Limb (tissue), 2 donors: Measurements from ENCODE around the gene SLC2A2.
A peak's percentile ranks its signal among the peaks of the same experiment; 100 is the strongest.
"Not testable (repeated sequence)": the region's sequence is repeated elsewhere in the genome, so short reads cannot be mapped to it uniquely, and the experiment has no call there.

ENCODE experiments used
- DNase-seq, 2 donors: peaks; one replicate each; pipeline ENCODE4 v3.0.0-alpha.2; 2016; ENCODE audit errors: extremely low spot score in 2 of 2

The SLC2A2 gene

DNA sequence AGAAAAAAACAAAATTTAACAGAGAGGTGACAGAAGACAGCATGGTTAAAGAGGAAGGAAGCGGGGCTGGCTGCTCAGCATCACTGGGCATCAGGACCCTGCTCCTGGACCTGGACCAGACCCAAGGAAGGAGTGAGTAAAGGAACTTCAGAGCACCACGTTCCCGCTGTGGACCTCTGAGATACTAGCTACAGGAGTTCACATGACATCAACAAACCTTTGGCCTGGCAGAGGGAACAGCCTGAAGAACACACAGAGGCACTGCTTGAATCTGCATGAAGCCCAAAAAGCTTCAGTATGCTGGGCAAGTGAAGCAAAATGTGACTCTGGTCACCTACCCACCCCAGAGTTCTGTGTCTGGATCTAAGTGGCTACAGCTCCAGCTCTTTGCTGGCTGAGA lies 38.1 kb downstream of the SLC2A2 start:
- no peak for DNase-seq

DNA sequence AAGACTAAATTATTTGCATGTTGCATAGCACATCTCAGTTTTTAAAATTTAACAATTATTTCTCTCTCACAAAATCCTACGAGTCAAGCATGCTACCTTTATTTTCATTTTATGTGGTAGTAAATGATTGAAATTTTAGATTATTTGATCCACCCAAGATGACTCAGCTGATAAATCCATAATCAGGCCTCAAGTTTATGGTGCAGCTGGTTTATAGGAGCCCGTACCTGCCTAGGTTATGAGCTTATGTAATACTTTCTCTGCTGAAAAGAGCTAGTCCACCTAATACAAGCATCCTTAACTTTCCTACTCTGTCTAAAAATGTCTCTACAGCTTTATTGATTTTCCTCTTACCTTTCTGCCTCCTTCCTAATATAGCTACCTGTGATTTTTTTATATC lies 41.2 kb downstream of the SLC2A2 start:
- no peak for DNase-seq

DNA sequence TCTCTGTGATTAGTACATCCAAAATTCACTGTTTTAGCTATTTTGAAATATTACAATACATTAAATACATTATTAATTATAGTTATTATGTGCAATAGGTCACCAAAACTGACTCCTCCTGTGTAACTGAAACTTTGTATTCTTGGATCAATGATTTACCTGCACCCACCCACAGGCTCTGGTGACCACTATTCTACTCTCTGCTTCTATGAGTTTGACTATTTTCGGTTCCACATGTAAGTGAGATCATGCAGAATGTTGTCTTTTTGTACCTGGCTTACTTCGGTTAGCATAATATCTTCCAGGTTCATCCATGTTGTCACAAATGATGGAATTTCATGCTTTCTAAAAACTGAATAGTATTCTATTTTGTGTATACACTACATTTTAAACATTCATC lies 43.8 kb downstream of the SLC2A2 start:
- DNase-seq = no peak

DNA sequence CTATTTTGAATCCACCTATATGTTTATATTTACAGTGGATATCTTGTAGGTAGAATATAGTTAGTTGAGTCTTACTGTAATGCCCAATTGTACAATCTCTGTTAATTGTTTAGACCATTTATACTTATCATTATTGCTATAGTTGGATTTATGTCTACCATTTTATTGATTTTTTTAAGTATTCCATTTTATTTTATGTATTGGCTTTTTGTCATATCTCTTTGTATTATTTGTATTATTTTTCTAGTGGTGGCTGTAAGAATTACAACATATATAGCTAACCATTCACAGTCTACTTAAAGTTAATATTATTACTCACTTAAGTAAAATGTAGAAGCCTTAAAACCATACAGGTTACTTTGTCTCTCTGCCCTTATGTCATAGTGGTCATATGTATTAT lies 46.1 kb downstream of the SLC2A2 start:
- no peak for DNase-seq

DNA sequence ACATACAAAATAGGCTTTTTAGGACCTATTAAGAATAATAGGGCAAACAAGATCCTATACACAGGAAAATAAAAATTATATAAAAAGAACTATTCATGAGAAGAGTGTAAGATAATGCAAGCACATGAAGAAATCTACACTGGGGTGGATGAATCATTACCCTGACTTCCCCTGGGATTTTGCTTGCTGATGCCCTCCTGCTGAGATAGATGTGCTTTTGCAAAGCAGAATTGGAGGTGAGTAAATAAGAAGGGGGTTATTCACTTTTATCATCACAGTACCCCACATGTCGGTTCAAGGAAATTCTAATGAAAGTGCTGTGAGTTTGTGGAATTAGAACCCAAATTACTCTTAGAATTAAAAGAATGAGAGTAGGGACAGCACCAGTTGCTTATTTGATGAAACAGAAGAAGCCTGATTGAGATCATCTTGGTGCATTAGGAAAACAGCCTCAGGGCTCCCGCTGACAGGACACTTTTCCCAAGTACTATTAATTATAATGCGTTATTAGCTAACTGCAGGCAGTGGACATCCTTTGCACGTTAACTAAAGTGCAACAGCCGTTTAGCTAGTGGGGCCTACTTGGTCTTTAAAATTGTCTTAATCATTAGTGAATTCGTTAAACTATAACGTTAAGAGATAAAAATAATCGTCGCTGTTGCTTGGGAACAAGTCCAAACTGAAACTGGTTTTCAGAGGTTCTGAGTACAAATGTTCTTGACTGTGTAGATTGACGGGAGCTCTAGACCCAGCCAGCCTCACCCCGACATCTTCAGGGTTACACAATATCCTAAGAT lies 48.4 kb downstream of the SLC2A2 start:
- no peak for DNase-seq

DNA sequence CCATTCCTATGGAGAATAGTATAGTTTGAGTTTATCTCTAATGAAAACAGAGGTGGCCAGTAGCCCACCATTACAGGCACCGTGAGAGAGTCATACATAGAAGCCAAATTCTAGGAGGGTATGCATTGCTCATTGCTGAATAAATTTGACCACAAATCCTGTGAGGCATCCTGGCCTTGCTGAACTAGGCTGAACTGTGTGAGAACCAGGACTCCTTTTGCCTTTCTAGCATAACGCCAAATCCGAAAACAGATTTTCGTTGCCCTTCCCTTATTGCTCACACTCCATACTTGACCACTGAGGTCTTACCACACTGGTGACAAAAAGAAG lies 50.4 kb downstream of the SLC2A2 start:
- DNase-seq = no peak

DNA sequence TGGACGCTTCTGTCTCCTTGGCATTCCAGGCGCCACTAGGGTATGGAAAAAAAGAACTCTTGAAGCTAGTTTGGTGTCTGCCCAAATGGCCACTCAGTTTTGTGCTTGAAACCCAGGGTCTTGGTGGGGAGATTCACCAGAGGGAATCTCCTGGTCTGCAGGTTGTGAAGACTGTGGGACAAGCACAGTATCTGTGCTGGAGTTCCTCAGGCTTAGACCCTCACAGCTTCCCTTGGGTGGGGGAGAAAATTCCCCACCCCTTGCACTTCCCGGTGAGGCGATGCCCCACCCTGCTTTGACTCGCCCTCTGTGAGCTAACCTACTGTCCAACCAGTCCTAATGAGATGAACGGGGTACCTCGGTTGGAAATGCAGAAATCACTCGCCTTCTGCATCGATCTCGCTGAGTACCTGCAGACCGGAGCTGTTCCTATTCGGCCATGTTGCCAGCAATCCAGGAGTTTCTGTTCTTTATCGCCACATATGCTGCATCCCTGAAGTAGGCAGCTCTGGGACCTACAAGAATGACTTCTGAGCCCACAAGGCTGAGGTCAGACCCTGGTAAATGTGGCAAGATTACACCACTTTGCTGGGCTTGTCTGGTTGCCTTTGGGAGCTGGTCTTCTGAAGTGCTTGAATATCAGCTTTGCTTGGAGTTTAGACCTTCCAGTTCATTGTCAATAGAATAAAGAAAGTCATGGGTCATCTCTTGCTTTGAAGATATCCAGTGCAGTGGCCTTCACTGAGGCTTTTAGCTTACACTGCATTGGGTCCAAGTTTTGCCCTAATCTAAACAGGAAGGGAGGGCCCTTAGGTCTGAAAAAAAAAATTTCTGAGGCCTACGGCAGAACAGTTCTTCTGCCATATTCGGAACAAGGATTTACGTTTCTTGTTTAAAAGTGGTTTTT lies 51.0 kb downstream of the SLC2A2 start:
- no peak for DNase-seq

DNA sequence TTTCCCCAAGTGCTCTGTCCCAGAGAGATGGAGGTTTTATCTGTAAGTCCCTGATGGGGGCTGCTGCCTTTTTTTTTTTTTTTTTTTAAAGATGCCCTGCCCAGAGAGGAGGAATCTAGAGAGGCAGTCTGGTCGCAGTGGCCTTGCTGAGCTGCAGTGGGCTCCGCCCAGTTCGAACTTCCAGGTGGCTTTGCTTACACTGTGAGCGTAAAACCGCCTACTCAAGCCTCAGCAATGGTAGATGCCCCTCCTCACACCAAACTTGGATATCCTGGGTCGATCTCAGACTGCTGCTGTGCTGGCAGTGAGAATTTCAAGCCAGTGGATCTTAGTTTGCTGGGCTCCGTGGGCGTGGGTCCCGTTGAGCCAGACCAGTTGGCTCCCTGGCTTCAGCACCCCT lies 51.6 kb downstream of the SLC2A2 start:
- DNase-seq = no peak

DNA sequence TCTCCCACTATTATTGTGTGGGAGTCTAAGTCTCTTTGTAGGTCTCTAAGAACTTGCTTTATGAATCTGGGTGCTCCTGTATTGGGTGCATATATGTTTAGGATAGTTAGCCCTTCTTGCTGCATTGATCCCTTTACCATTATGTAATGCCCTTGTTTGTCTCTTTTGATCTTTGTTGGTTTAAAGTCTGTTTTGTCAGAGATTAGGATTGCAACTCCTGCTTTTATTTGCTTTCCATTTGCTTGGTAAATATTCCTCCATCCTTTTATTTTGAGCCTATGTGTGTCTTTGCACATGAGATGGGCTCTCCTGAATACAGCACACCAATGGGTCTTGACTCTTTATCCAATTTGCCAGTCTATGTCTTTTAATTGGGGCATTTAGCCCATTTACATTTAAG lies 53.6 kb downstream of the SLC2A2 start:
- DNase-seq = not testable (repeated sequence)

DNA sequence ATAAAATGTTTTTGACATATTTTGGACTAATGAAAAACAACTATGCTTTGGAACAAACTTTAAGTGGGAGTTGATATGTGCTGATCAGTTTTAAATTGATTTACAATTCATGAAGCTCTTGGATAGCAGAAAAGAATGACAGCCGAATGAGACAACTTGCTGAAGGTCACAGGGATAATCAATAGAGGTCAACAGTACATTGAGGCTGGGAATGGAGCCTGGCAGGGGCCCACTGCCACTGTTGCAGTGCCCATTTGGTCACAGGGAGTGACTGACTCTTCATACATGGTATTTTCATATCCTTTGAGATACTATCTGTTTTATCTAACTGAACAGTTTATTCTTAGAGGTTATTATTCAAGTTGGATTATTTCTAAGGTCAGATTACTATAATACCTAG lies 59.4 kb downstream of the SLC2A2 start:
- no peak for DNase-seq

DNA sequence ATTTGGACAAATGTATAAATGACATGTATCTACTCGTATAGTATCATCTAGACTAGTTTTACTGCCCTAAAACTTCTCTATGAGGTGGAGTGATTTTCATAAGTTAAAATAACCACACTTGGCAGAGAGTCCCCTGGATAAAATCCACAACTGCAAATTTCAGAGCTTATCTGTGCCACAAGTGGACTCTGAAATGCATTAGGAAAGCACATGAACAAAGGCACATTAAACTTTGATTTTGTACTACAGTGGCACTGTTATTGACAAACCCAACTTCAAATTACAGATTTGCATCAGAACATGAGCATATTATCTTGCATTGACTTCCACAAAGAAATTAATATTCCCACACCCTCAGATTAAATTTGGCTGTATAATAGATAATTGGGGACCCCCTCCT lies 60.0 kb downstream of the SLC2A2 start:
- DNase-seq = no peak

DNA sequence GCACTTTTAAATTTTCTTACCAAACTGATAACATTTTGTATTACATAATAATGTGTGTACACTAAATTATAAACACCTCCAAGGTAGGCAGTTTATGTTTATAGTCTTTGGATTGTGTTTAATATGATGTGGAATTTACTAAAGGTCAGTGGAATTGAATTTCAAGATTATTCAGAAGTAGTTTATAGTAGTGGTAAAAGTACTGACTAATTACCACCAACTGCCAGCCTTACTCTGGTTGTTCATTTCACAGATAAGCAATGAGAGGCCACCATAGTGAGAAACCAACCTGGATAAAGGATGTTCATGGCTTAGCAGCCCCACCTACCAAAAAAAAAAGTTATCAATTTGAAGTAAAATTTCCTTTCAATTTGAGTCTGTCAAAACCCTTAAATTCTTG lies 64.1 kb downstream of the SLC2A2 start:
- DNase-seq = no peak

DNA sequence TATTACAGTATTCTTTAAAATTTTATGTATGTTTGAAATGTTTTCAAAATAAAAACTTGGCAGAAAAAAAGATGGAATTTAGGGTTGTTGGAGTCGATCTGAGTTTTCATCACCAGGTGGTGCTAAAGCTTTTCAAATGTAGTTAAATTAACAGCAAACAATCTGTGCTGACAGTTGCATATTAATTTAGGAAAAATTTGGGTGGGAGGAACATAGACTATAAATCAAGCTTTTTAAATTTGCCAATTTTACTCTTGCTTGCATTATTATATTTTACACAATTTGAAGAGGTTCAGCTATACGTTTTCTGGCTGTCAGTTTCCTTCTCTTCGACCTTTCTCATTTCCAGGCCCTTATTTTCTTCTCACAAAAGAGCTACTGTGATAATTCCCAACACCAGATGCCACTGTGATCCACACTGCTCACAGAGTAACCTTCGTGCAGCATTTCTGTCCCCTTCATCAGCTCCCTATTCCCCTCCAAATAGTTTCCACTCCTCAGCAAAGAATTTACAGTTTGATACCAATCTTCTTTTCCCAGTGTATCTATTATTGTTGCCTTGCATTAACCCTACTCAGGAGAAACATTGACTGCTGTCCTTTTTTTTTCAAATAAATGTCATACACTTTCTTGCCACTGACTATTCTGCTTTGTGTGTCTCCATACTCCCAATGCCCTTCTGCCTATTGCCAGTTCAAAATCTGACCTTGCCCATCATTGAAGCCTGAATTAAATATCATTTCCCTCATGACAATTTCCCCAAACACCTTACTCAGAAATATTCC lies 64.7 kb downstream of the SLC2A2 start:
- peak in 1 of 2 donors; percentile 40 for DNase-seq

DNA sequence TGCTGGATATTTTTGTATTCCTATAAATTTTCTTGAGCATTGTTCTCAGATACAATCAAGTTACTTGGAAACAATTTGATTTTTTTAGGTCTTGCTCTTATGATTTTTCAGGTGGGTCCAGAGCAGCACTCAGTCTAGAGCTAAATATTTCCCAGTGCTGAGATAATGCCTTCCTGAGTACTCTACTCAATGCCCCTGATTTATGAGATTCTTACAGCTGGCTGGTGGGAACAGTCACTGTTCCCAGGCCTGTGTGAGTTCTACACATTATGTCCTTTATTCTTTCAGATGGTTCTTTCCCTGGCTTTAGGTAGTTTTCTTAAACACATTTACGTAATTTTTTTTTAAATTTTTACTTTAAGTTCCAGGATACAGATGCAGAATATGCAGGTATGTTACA lies 67.1 kb downstream of the SLC2A2 start:
- DNase-seq = no peak

DNA sequence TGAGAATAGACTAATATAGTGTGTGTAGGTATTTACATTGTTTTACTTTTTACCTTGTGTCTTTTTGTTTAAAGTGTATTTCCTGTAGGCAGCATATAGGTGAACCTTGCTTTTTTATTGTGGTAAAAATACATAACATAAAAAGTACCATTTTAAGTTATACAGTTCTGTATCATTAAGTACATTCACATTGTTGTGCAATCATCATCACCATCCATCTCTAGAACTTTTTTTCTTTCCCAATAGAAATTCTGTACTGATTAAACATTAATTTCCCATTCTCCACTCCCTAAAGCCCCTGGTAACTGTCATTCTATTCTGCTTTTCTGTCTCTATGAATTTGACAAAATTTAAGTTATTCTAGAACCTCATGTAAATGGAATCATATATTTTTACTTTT lies 69.9 kb downstream of the SLC2A2 start:
- no peak for DNase-seq

DNA sequence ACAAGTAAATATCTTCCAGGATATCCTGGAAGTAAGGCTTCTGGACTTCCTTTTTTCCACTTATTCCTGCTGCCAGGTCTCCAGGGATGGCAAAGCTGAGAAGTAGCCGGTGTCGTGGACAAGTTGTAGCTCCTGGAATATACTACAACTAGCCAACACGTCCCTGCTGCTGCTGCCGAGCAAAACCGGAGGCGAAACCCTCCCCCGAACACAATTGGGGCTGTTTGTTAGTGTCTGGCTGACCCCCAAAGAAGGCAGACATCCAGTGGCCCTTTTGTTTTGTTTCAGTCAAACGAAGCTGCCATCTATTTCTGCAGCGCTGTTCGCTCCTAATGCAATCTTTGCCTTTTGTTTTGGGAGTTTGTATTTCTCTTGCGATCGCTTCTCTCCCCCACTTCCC lies 72.8 kb downstream of the SLC2A2 start:
- no peak for DNase-seq

DNA sequence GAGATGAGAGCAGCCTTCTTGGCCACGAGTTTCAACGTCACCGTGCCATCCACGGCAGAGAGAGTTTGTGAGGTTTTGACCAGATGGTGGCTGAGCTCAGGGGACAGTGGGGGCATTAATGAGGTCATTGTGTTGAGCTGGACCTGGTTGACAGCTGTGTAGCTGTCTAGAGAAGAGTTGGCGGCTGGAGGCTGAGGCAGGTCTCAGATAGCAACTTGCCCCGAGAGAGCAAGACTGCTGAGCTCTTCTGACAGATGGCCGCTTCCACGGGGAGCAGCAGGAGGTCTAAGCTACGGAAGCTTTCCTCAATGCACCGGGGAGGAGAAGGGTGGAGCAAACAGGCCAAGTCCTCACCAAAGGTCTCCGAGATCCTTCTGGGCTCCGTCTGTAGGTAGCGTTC lies 73.3 kb downstream of the SLC2A2 start:
- no peak for DNase-seq

DNA sequence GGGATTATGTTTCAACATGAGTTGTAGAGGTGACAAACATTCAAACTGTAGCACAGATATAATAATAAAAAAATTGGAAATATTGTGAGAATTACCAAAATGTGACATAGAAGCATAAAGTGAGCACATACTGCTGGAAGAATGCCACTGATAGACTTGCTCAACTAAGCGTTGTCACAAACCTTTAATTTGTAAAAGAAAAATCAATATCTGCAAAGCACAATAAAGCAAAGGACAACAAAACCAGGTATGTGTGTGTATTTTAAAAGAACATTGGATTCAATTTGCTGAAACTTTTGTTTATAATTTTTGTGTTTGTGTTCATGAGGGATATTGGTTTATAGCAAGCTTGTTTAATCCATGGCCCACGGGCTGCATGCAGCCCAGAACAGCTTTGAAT lies 77.3 kb downstream of the SLC2A2 start:
- no peak for DNase-seq

DNA sequence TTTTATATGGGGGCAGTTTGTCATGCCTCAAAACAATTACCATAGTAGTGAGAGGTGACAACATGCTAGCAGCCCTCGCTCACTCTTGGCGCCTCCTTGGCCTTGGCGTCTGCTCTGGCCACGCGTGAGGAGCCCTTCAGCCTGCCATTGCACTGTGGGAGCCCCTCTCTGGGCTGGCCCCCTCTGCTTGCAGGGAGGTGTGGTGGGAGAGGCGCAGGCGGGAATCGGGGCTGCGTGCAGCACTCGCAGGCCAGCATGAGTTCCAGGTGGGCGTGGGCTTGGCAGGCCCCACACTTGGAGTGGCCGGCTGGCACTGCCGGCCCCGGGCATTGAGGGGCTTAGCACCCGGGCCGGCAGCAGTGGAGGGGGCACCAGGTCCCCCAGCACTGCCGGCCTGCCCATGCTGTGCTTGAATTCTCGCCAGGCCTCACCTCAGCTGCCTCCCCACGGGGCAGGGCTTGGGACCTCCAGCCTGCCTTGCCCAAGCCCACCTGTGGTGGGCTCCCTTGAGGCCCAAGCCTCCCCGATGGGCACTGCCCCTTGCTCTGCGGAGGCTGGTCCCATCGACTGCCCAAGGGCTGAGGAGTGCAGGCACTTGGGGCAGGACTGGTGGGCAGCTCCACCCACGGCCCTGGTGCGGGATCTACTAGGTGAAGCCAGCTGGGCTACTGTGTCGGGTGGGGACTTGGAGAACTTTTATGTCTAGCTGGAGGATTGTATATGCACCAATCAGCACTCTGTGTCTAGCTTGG lies 79.3 kb downstream of the SLC2A2 start:
- DNase-seq = no peak
